ENCODE data around the gene DCLK1. TPM values are rescaled to one million over a fixed set of nuclear protein-coding genes. Genes with fewer than 3 reads are reported as not detected.

The DCLK1 gene
- total and polyA plus RNA-seq, 10 donors: 2.0 to 22.1 (median 11.7) TPM

GRCh38 chr13:35912841-35913240 lies 218.3 kb downstream of the DCLK1 start:
- 73 to 93% (median 82%) methylated on average over 7 of the region's 7 CpGs for WGBS, 5 donors
- H3K27me3 ChIP-seq (replicated peaks in 1 of 7): no peaks in the 10 kb centered on the region
- H3K9me3 ChIP-seq: no peaks in the 10 kb centered on the region
- TF ChIP-seq CTCF (IDR thresholded peaks at IDR 0.05 in 8 of 11, conservative IDR thresholded peaks at IDR 0.05 in 3 of 11) (no peak), POLR2AphosphoS5 (IDR thresholded peaks at IDR 0.05) (no peak)
- H3K36me3 ChIP-seq: no peaks in the 10 kb centered on the region
- no peak overlapping the region for H3K27ac ChIP-seq
- DNase-seq: no peak
- intact Hi-C loops (cut with DNase I; ENCODE audit: low total_unique reads): no loop called here
- H3K4me3 ChIP-seq: no peak overlapping the region
- peaks cover 0 to 6% (median 0%) of the 10 kb centered on the region in 6 donors for H3K4me1 ChIP-seq

- WGBS, 5 donors: 74 to 81% (median 79%) methylated on average over 8 of the region's 8 CpGs
These were observed 221.2 kb downstream of the DCLK1 start for GRCh38 chr13:35909837-35910540.

GRCh38 chr13:35909091-35909490 lies 222.1 kb downstream of the DCLK1 start:
- Histone ChIP-seq H3K27ac (no peak overlapping the region), H3K4me3 (no peak overlapping the region), H3K27me3 (replicated peaks in 1 of 7) (no peaks in the 10 kb centered on the region), H3K4me1 (no peaks in the 10 kb centered on the region), H3K36me3 (no peaks in the 10 kb centered on the region), H3K9me3 (no peaks in the 10 kb centered on the region)
- TF ChIP-seq CTCF (IDR thresholded peaks at IDR 0.05 in 8 of 11, conservative IDR thresholded peaks at IDR 0.05 in 3 of 11): no peak
- no peak for TF ChIP-seq POLR2A (IDR thresholded peaks at IDR 0.05)
- TF ChIP-seq POLR2AphosphoS5 (IDR thresholded peaks at IDR 0.05): no peak
- 74 to 94% (median 90%) methylated on average over 4 of the region's 4 CpGs for WGBS, 5 donors
- intact Hi-C loops (cut with DNase I; ENCODE audit: low total_unique reads): no loop called here
- DNase-seq: no peak

More at GRCh38 chr13:35909837-35910540, 221.2 kb downstream of the DCLK1 start:
- no peak overlapping the region for H3K4me3 ChIP-seq
- intact Hi-C loops (cut with DNase I; ENCODE audit: low total_unique reads): no loop called here
- no peaks in the 10 kb centered on the region for H3K27me3 ChIP-seq (replicated peaks in 1 of 7)
- DNase-seq: no peak
- TF ChIP-seq POLR2A (IDR thresholded peaks at IDR 0.05) (no peak), POLR2AphosphoS5 (IDR thresholded peaks at IDR 0.05) (no peak), CTCF (IDR thresholded peaks at IDR 0.05 in 8 of 11, conservative IDR thresholded peaks at IDR 0.05 in 3 of 11) (no peak)
- H3K36me3 ChIP-seq: no peaks in the 10 kb centered on the region
- H3K27ac ChIP-seq: no peak overlapping the region
- H3K4me1 ChIP-seq: no peaks in the 10 kb centered on the region
- no peaks in the 10 kb centered on the region for H3K9me3 ChIP-seq

GRCh38 chr13:35908226-35908625 lies 223.0 kb downstream of the DCLK1 start:
- no peaks in the 10 kb centered on the region for H3K9me3 ChIP-seq
- intact Hi-C loops (cut with DNase I; ENCODE audit: low total_unique reads): no loop called here
- no peaks in the 10 kb centered on the region for H3K4me1 ChIP-seq
- H3K4me3 ChIP-seq: no peak overlapping the region
- no peak for DNase-seq
- TF ChIP-seq CTCF (IDR thresholded peaks at IDR 0.05 in 8 of 11, conservative IDR thresholded peaks at IDR 0.05 in 3 of 11) (no peak), POLR2A (IDR thresholded peaks at IDR 0.05) (no peak), POLR2AphosphoS5 (IDR thresholded peaks at IDR 0.05) (no peak)
- H3K27ac ChIP-seq: no peak overlapping the region
- 89 to 94% (median 89%) methylated on average over 1 of the region's 1 CpG for WGBS, 5 donors
- H3K36me3 ChIP-seq: no peaks in the 10 kb centered on the region
- H3K27me3 ChIP-seq (replicated peaks in 1 of 7): no peaks in the 10 kb centered on the region

All from spleen (tissue), 11 donors.